Ishikawa (cell line): ENCODE results near the gene GNB2.

Experiments
- CEBPB ChIP-seq: IDR thresholded peaks from 2 replicates; pipeline ENCODE4 v1.6.1; 2012
- CREB1 ChIP-seq: IDR thresholded peaks from 2 replicates; pipeline ENCODE4 v1.6.1; 2012; ENCODE audit warnings: low read depth
- FOXM1 ChIP-seq: IDR thresholded peaks from 2 replicates; pipeline ENCODE4 v1.6.1; 2012; ENCODE audit warnings: low read depth, borderline replicate concordance
- NFIC ChIP-seq: IDR thresholded peaks from 2 replicates; pipeline ENCODE4 v1.6.1; 2012

GRCh38 chr7:100708395-100708794 is 34.9 kb downstream of the GNB2 start:
- TF ChIP-seq CREB1 (no peak), FOXM1 (no peak), NFIC (no peak), CEBPB (no peak)
